ENCODE results near the gene RAB26.

GRCh38 chr16:2150418-2151187, 2.2 kb downstream of the RAB26 start:
- TF ChIP-seq POLR2AphosphoS5 (IDR thresholded peaks at IDR 0.05; ENCODE audit: insufficient read depth, low read depth, low read length) (peak; percentile 82), MYC (IDR thresholded peaks at IDR 0.05; ENCODE audit: low read depth, low read length) (no peak), EZH2 (IDR thresholded peaks at IDR 0.05; ENCODE audit: borderline replicate concordance, low read depth, low read length, severe bottlenecking) (no peak), CTCF (IDR thresholded peaks at IDR 0.05; ENCODE audit: extremely low read depth in 1 of 2, insufficient read depth in 1 of 2, low read depth in 1 of 2, low read length in 2 of 2) (no peak), POLR2A (IDR thresholded peaks at IDR 0.05; ENCODE audit: low read depth, low read length) (no peak), JUN (IDR thresholded peaks at IDR 0.05; ENCODE audit: borderline replicate concordance, insufficient read depth, insufficient read length, low read depth) (no peak), MAX (IDR thresholded peaks at IDR 0.05; ENCODE audit: insufficient read depth, insufficient read length) (no peak), FOS (IDR thresholded peaks at IDR 0.05; ENCODE audit: borderline replicate concordance, insufficient read depth, low read length) (no peak), GATA2 (IDR thresholded peaks at IDR 0.05; ENCODE audit: insufficient read depth, insufficient read length, low read depth, low read length) (no peak)
